ENCODE measurements around the gene XRN2. TPM values are rescaled to one million over a fixed set of nuclear protein-coding genes. Genes with fewer than 3 reads are reported as not detected.
"Not testable (repeated sequence)": the region's sequence is repeated elsewhere in the genome, so short reads cannot be mapped to it uniquely, and the experiment has no call there.

XRN2 gene
- total RNA-seq, 1 donor from 2014 or later = 94.0 TPM

DNA sequence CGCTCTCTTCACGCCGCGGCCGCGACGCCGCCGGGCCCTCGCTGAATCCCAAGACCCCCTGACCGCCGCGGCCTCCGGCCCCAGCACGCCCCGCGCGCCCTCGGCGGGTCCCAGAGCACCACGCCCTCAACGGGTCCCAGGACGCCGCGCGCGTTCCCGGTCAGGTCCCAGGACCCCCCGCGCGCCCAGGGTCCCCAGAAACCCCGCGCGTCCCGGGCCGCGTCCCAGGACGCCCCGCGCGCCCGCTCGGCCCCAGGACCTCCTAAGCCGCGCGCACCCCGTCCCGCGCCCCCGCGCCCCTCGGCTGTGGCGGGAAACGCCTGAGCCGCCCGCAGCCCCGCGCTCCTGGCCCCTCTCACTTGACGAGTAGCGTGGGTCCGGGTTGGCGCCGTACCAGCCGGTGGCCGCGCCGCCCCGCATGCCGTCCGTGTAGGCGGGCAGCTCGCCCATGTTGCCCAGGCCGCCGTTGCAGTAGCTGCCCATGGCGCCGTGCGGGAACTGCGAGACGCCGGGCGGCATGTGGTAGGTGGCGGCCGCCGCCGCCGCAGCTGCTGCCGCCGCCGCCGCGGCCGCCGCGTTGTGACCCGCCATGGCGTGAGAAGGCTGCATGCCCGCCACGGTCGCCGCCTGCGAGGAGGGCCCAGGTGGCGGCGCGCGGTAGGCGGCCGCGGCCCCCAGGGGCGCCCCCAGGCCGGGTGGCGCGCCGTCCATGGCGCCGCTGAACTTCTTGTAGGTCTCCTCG lies 93.6 kb downstream of the XRN2 start:
- no peaks in the 10 kb centered on the region for H3K9me3 Mint-ChIP-seq
- H3K4me3 Mint-ChIP-seq = no peak overlapping the region
- intact Hi-C loops (cut with micrococcal nuclease) = loop anchor here (5.0 to 10.0 kb wide), 3 partner anchors 306 to 1178 kb away; no protein-coding TSS in a partner anchor
- no peak for DNase-seq (ENCODE audit: low spot score)
- H3K27ac Mint-ChIP-seq = no peak overlapping the region
- peaks cover 79% of the 10 kb centered on the region for H3K27me3 Mint-ChIP-seq (ENCODE audit: insufficient read depth)
- H3K4me1 Mint-ChIP-seq (ENCODE audit: low read depth) = peaks cover 35% of the 10 kb centered on the region
- peaks cover 2% of the 10 kb centered on the region for H3K36me3 Mint-ChIP-seq (ENCODE audit: low read depth)

DNA sequence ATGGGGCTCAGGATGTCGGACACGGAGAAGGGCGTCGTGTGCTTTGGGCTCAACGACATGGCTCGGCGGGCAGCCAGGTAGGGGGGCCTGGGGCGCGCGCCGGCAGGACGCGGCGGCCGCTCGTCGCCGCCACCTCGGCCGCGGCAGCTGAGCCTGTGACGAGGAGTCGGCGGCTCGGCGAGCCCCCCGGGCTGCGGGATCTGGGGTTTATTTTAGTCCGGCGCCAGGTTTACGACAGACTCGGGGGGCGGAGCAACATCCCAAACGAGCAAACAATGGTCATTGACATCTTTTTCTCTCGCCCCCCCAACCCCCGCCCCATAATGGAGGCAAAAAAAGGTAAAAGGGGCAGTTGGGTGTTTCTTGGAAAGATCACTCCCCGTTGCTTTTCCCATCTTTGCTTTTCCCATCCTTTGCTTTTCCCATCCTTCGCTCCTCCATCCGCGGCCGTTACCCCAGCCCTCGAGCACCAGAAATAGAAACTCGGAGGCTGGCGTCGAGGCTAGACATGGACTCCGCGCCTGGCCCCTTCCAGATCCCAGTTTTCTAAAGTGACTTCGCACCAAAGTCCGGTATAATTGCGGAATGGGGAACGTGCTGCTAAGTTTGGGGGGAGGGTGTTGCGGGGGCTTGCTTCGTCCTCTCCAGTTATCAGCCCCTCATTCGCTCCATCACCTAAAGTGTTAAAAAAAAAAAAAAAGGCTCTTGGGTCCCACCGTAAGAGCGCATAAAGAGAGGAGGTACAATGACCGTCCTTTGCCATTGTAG lies 94.4 kb downstream of the XRN2 start, which contains the start of gene NKX2-4:
TSS of gene NKX2-4 (minus strand) at position 186 of the 768 bp plus-strand sequence. CDS start at position 59, 127 bp downstream.
- no peaks in the 10 kb centered on the region for H3K9me3 Mint-ChIP-seq
- H3K4me1 Mint-ChIP-seq (ENCODE audit: low read depth) = peaks cover 30% of the 10 kb centered on the region
- H3K27me3 Mint-ChIP-seq (ENCODE audit: insufficient read depth) = peaks cover 78% of the 10 kb centered on the region
- H3K27ac Mint-ChIP-seq = peak within 1 kb of the TSS; percentile 83
- H3K4me3 Mint-ChIP-seq = peak within 1 kb of the TSS; percentile 37
- H3K36me3 Mint-ChIP-seq (ENCODE audit: low read depth) = no peaks in the 10 kb centered on the region
- DNase-seq (ENCODE audit: low spot score) = no peak
- intact Hi-C loops (cut with micrococcal nuclease) = loop anchor here (5.0 to 10.0 kb wide), 3 partner anchors 305 to 1177 kb away; no protein-coding TSS in a partner anchor

DNA sequence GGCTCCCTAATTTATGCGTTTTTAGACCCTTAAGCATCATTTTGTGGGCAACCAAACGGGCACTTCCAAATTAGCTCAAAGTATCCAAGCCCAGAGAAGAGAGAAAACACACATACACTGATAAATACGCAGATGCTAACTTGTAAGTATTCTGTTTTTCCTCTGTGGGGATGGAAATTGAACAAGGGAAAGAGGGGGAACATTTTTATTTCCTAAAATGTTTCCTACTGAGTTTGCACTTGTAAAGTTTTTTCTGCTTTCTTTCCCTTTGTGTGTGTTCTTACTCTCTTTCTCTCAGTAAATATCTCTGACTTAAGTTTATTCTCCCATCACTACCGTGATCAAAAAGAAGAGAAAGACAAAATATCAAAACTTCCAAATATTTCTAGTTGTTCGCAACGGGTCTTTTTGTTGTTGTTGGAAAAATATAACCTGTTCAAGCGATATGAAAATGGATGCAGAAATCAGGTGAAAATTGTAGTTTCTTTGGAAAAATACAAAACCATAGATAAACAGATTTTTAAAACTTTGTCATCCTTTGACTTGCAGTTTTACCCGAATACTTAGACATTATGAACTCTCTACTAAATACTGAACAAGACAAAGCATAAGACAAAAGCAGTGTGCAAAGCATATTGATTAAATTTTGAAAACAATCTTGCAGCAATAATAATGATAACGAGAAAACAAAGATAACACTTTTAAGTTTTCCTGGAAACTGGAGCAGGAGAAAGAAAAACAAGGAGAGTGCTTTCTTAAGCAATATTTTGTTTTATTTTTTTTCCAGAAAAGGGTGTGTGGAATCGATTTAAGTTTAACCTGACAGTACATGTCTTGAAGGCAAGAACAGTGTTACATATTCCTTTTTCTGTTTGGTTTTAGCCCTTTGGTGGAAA lies 95.2 kb downstream of the XRN2 start:
- no peak for DNase-seq (ENCODE audit: low spot score)
- Mint-ChIP-seq H3K27ac (peak overlapping the region; percentile 83), H3K9me3 (no peaks in the 10 kb centered on the region), H3K27me3 (ENCODE audit: insufficient read depth) (peaks cover 76% of the 10 kb centered on the region), H3K4me1 (ENCODE audit: low read depth) (peaks cover 22% of the 10 kb centered on the region), H3K4me3 (no peak overlapping the region), H3K36me3 (ENCODE audit: low read depth) (no peaks in the 10 kb centered on the region)
- intact Hi-C loops (cut with micrococcal nuclease) = loop anchor here (5.0 to 10.0 kb wide), 3 partner anchors 304 to 1176 kb away; no protein-coding TSS in a partner anchor

DNA sequence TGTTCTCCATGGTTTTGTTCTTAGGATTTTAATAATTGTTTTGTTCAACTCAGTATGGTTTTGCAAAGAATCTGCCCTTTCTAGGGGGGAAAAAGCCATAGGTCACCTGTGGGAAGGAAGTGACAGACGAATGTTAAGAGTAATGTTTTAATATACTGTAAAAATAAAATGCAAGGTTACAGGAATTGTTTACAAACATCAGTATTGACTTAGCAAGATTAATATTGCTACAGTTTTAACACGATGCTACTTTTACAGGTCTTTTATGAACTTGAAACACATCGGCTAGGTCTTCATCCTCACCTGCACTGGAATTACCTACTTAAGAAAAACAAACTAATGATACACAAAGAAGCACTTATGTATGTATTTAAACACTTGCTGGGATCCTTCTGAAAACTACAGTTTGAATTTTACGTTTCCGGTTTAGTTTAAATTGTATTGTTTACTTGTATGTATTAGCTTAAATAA lies 95.9 kb downstream of the XRN2 start:
- intact Hi-C loops (cut with micrococcal nuclease) = loop anchor here (5.0 to 10.0 kb wide), 3 partner anchors 303 to 1176 kb away; no protein-coding TSS in a partner anchor
- no peak for DNase-seq (ENCODE audit: low spot score)
- Mint-ChIP-seq H3K36me3 (ENCODE audit: low read depth) (no peaks in the 10 kb centered on the region), H3K4me1 (ENCODE audit: low read depth) (peaks cover 19% of the 10 kb centered on the region), H3K27ac (no peak overlapping the region), H3K9me3 (no peaks in the 10 kb centered on the region), H3K4me3 (no peak overlapping the region), H3K27me3 (ENCODE audit: insufficient read depth) (peaks cover 73% of the 10 kb centered on the region)

DNA sequence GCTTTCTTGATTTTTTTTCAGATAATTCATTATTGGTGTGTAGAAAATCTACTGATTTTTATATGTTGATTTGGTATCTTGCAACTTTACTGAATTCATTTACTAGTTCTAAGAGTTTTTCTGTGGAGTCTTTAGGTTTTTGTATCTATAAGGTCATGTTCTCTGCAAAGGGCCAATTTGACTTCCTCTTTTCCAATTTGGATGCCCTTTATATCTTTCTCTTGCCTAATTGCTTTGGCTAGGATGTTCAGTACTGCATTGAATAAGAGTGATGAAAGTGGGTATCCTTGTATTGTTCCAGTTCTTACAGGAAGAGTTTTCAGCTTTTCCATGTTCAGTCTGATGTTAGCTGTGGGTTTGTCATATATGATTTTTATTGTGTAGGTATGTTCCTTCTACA lies 108.6 kb downstream of the XRN2 start:
- intact Hi-C loops (cut with micrococcal nuclease) = no loop called here
- Mint-ChIP-seq H3K4me3 (no peak overlapping the region), H3K9me3 (peaks cover 8% of the 10 kb centered on the region), H3K27me3 (ENCODE audit: insufficient read depth) (peaks cover 35% of the 10 kb centered on the region), H3K4me1 (ENCODE audit: low read depth) (no peaks in the 10 kb centered on the region), H3K36me3 (ENCODE audit: low read depth) (no peaks in the 10 kb centered on the region), H3K27ac (no peak overlapping the region)
- DNase-seq (ENCODE audit: low spot score) = no peak

DNA sequence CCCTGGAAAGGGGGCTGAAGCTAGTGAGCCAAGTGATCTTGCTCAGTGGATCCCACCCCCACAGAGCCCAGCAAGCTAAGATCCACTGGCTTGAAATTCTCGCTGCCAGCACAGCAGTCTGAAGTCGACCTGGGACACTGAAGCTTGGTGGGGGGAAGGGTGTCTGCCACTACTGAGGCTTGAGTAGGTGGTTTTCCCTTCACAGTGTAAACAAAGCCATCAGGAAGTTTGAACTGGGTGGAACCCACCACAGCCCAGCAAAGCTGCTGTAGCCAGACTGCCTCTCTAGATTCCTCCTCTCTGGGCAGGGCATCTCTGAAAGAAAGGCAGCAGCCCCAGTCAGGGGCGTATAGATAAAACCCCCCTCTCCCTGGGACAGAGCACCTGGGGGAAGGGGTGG lies 110.9 kb downstream of the XRN2 start:
- H3K36me3 Mint-ChIP-seq (ENCODE audit: low read depth); H3K27ac Mint-ChIP-seq; intact Hi-C loops (cut with micrococcal nuclease): not testable (repeated sequence)

DNA sequence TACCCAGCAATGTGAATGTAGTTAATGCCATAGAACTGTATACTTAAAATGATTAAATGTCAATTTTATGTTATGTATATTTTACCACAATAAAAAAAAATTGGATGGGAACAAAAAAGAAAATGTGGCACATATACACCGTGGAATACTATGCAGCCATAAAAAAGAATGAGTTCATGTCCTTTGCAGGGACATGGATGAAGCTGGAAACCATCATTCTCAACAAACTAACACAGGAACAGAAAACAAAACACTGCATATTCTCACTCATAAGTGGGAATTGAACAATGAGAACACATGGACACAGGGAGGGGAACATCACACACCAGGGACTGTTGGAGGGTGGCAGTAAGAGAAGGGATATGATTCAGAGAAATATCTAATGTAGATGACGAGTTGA lies 116.0 kb downstream of the XRN2 start:
- intact Hi-C loops (cut with micrococcal nuclease); H3K27ac Mint-ChIP-seq; DNase-seq (ENCODE audit: low spot score); H3K4me3 Mint-ChIP-seq; H3K4me1 Mint-ChIP-seq (ENCODE audit: low read depth); H3K36me3 Mint-ChIP-seq (ENCODE audit: low read depth): not testable (repeated sequence)
- H3K27me3 Mint-ChIP-seq (ENCODE audit: insufficient read depth) = peaks cover 12% of the 10 kb centered on the region
- H3K9me3 Mint-ChIP-seq = peaks cover 17% of the 10 kb centered on the region

More for the DNA sequence above, 110.9 kb downstream of the XRN2 start:
- not testable (repeated sequence) for DNase-seq (ENCODE audit: low spot score); H3K9me3 Mint-ChIP-seq; H3K4me1 Mint-ChIP-seq (ENCODE audit: low read depth); H3K4me3 Mint-ChIP-seq
- peaks cover 36% of the 10 kb centered on the region for H3K27me3 Mint-ChIP-seq (ENCODE audit: insufficient read depth)

DNA sequence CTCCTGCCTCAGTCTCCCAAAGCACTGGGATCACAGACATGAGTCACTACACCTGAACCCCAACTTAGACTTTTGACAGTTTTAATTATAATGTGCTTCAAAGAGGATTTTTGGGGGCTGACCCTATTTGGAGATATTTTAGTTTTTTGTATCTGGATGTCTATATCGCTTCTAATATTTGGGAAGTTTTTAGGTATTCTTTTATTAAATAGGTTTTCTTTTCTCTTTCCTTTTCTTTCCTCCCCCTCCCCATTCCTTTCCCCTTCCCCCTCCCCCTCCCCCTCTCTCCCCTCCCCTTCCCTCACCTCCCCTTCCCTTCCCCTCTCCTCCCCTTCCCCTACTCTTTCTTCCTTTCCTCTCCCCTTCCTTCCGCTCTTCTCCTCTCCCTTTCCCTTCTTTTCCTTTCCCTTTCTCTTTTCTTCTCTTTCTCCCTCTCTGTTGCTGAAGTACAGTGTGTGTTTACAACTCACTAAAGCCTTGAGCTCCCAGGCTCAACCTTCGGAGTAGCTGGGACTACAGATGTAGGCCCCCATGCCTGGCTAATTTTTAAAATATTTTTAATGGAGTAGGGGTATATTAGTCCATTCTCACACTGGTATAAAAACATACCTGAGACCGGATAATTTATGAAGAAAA lies 118.6 kb downstream of the XRN2 start:
- Mint-ChIP-seq H3K27me3 (ENCODE audit: insufficient read depth) (peaks cover 7% of the 10 kb centered on the region), H3K36me3 (ENCODE audit: low read depth) (peaks cover 1% of the 10 kb centered on the region), H3K27ac (no peak overlapping the region), H3K4me3 (no peak overlapping the region), H3K9me3 (peaks cover 37% of the 10 kb centered on the region), H3K4me1 (ENCODE audit: low read depth) (no peaks in the 10 kb centered on the region)
- intact Hi-C loops (cut with micrococcal nuclease) = no loop called here
- DNase-seq (ENCODE audit: low spot score) = no peak

DNA sequence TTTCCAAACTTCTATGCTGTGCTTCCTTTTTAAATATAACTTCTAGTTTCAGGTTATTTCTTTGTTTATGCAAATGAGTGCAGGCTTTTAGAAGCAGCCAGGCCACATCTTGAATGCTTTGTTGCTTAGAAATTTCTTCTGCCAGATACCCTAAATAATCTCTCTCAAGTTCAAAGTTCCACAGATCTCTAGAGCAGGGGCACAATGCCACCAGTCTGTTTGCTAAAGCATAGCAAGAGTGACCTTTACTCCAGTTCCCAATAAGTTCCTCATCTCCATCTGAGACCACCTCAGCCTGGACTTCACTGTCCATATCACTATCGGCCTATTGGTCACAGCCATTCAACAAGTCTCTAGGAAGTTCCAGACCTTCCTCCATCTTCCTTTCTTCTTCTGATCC lies 120.6 kb downstream of the XRN2 start:
- H3K27ac Mint-ChIP-seq; H3K36me3 Mint-ChIP-seq (ENCODE audit: low read depth); DNase-seq (ENCODE audit: low spot score); H3K4me3 Mint-ChIP-seq; intact Hi-C loops (cut with micrococcal nuclease); H3K4me1 Mint-ChIP-seq (ENCODE audit: low read depth); H3K27me3 Mint-ChIP-seq (ENCODE audit: insufficient read depth): not testable (repeated sequence)
- peaks cover 37% of the 10 kb centered on the region for H3K9me3 Mint-ChIP-seq

DNA sequence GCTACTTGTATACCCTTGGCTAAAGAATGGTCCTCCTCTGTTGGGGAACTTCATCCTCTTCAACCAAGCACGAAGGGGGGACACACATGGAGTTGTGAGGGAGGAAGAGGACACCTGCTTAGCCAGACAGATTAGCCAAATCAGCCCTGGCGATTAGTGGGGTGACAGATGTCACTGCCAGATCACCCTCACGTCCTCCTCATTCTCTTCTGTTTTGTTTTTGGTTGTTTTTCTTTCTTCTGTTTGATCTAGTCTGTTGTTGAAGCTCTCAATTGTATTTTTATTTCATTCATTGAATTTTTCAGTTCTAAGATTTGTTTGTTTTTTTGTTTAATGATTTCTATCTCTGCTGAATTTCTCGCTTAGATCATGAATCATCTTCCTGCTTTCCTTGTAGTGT lies 121.7 kb downstream of the XRN2 start:
- H3K4me1 Mint-ChIP-seq (ENCODE audit: low read depth) = no peaks in the 10 kb centered on the region
- H3K36me3 Mint-ChIP-seq (ENCODE audit: low read depth) = peaks cover 1% of the 10 kb centered on the region
- H3K27me3 Mint-ChIP-seq (ENCODE audit: insufficient read depth) = peaks cover 9% of the 10 kb centered on the region
- no peak for DNase-seq (ENCODE audit: low spot score)
- H3K27ac Mint-ChIP-seq = no peak overlapping the region
- H3K9me3 Mint-ChIP-seq = peaks cover 37% of the 10 kb centered on the region
- intact Hi-C loops (cut with micrococcal nuclease) = no loop called here
- no peak overlapping the region for H3K4me3 Mint-ChIP-seq

DNA sequence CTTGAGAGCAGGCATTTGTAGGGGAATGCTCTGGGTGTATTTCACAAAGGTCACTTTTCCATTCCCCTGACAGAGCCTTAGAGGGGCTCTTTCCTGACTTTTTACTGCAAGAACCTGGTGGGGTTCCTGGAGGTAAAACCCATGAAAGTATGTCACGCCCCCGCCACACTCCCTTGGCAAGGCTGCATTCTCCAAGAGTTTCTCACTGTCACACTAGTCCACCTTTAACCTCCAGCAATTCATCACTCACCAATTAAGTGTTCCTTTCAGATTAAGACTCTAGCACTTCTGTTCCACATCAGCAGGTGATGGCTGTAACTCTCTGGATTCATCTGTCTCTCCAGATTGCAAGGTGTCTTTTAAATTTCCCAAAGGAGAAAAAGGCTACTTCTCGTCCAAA lies 126.9 kb downstream of the XRN2 start:
- Mint-ChIP-seq H3K36me3 (ENCODE audit: low read depth) (no peaks in the 10 kb centered on the region), H3K27me3 (ENCODE audit: insufficient read depth) (peaks cover 12% of the 10 kb centered on the region), H3K27ac (no peak overlapping the region), H3K4me3 (no peak overlapping the region), H3K9me3 (peaks cover 11% of the 10 kb centered on the region), H3K4me1 (ENCODE audit: low read depth) (no peaks in the 10 kb centered on the region)
- intact Hi-C loops (cut with micrococcal nuclease) = no loop called here
- no peak for DNase-seq (ENCODE audit: low spot score)

DNA sequence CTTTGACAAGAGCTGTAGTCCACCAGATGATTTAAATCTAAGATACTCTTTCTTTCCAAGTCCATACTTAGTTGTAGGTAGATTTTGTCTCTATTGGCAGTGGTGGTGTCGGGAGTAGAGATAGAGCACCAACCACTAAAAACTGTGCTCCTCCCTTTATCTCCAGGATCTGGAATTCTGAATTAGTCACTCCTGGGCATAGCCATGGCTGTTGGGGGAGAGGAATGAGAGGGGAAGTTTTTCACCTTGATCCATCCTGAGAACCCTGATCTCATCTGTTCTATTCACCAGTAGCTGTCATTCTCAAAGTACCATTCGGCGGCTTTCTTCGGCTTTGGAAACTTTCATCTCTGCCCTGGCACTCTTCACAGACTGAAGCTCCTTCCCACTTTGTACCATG lies 129.8 kb downstream of the XRN2 start:
- DNase-seq (ENCODE audit: low spot score) = no peak
- Mint-ChIP-seq H3K9me3 (no peaks in the 10 kb centered on the region), H3K27ac (no peak overlapping the region), H3K4me3 (no peak overlapping the region), H3K4me1 (ENCODE audit: low read depth) (no peaks in the 10 kb centered on the region), H3K36me3 (ENCODE audit: low read depth) (no peaks in the 10 kb centered on the region), H3K27me3 (ENCODE audit: insufficient read depth) (peaks cover 20% of the 10 kb centered on the region)
- intact Hi-C loops (cut with micrococcal nuclease) = no loop called here

All from activated T-helper 1 cell treated with anti-CD3 and anti-CD28 coated beads, Interleukin-12 subunit alpha, Interleukin-12 subunit beta, Interleukin-2, Interleukin-4 antibody, amounts not matched to agents 30 ng/mL and 10 ng/mL and 1 ng/mL, durations not matched to agents 14 hours and 24 hours and 36 hours (primary cell).